ENCODE data around the gene SEZ6L. TPM values are rescaled to one million over a fixed set of nuclear protein-coding genes. Genes with fewer than 3 reads are reported as not detected.

SEZ6L gene
- polyA plus RNA-seq, 1 donor (not counting 4 experiments of a cell fraction or from before 2014, with no cell fraction given), result not detected

DNA sequence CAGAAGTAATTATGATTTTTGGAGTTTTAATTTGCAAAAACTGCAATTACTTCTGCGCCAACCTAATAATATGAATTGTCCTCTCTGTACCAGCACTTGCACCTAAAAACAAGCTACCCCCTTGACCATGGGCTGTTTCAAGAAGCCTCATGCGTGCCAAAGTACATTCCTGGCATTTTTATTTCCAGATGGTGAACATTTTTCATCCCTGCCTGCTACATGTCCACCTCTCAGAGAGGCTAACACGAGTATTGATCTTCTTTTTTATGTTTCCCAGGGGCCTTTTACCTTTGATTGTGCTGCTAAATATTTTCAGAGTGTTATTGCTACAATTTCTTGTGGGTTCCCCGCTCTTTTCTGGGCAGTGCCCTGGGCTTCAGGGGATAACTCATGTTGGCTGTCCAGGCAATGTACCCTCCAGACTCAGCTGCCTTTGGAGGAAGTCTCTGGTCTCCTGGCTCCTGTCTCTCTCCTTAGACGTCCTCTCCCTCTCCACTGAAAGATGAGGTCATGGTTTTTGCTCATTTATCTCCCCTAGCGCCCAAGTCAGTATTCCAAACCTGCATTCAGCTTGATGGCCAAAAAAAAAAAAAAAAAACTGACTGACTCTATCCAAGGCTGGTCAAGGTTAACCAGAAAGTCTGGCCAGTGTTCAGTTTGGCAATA is 173.6 kb downstream of the SEZ6L start:
- Histone ChIP-seq H3K36me3 (ENCODE audit: control insufficient read depth in 2 of 2, extremely low read depth in 1 of 2, insufficient read depth in 2 of 2, low read length in 2 of 2) (no peaks in the 10 kb centered on the region), H2AFZ (ENCODE audit: control insufficient read depth, low read length) (no peak overlapping the region), H3K9me1 (ENCODE audit: control insufficient read depth, extremely low read depth, insufficient read depth, low read length) (no peaks in the 10 kb centered on the region), H3K27ac (ENCODE audit: control insufficient read depth, insufficient read depth, low read length) (no peak overlapping the region), H3K4me2 (ENCODE audit: control insufficient read depth, extremely low read depth, insufficient read depth, low read depth, low read length) (no peak overlapping the region), H3K9ac (ENCODE audit: control insufficient read depth, extremely low read depth, insufficient read depth, low read length) (no peak overlapping the region), H3K9me3 (ENCODE audit: control insufficient read depth, low read depth, low read length) (no peaks in the 10 kb centered on the region), H3K79me2 (ENCODE audit: control insufficient read depth, insufficient read depth, low read length) (no peaks in the 10 kb centered on the region), H4K20me1 (ENCODE audit: control insufficient read depth, extremely low read depth, insufficient read depth, low read length) (no peaks in the 10 kb centered on the region), H3K27me3 (ENCODE audit: control insufficient read depth, extremely low read depth, insufficient read depth, low read length) (no peaks in the 10 kb centered on the region), H3K4me3 (ENCODE audit: control insufficient read depth in 2 of 3, extremely low read depth in 1 of 3, insufficient read depth in 2 of 3, low read depth in 1 of 3, low read length in 3 of 3) (no peak overlapping the region), H3K4me1 (ENCODE audit: control insufficient read depth, extremely low read depth, insufficient read depth, low read length) (no peaks in the 10 kb centered on the region)
- DNase-seq (ENCODE audit: low read depth, low spot score), result no peak
- FAIRE-seq, result no peak
- TF ChIP-seq, protein P1, sequence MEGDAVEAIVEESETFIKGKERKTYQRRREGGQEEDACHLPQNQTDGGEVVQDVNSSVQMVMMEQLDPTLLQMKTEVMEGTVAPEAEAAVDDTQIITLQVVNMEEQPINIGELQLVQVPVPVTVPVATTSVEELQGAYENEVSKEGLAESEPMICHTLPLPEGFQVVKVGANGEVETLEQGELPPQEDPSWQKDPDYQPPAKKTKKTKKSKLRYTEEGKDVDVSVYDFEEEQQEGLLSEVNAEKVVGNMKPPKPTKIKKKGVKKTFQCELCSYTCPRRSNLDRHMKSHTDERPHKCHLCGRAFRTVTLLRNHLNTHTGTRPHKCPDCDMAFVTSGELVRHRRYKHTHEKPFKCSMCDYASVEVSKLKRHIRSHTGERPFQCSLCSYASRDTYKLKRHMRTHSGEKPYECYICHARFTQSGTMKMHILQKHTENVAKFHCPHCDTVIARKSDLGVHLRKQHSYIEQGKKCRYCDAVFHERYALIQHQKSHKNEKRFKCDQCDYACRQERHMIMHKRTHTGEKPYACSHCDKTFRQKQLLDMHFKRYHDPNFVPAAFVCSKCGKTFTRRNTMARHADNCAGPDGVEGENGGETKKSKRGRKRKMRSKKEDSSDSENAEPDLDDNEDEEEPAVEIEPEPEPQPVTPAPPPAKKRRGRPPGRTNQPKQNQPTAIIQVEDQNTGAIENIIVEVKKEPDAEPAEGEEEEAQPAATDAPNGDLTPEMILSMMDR (optimal IDR thresholded peaks at IDR 0.05 in 1 of 3, IDR thresholded peaks at IDR 0.05 in 1 of 3, conservative IDR thresholded peaks at IDR 0.05 in 1 of 3; ENCODE audit: extremely low read depth in 1 of 3, insufficient read depth in 2 of 3, low read length in 3 of 3), result no peak
- TF ChIP-seq EZH2 (IDR thresholded peaks at IDR 0.05; ENCODE audit: low read length), result no peak
- dilution Hi-C loops (cut with MboI; ENCODE audit: extremely low pct_ligation_motif_present, low sequenced_read_pairs), result no loop called here

GRCh38 chr22:26345496-26345895 is 176.2 kb downstream of the SEZ6L start:
- no peaks in the 10 kb centered on the region for H4K20me1 ChIP-seq (ENCODE audit: control insufficient read depth, extremely low read depth, insufficient read depth, low read length)
- FAIRE-seq (no peak), DNase-seq (ENCODE audit: low read depth, low spot score) (no peak)
- H3K9me3 ChIP-seq (ENCODE audit: control insufficient read depth, low read depth, low read length), result no peaks in the 10 kb centered on the region
- no peaks in the 10 kb centered on the region for H3K9me1 ChIP-seq (ENCODE audit: control insufficient read depth, extremely low read depth, insufficient read depth, low read length)
- no peaks in the 10 kb centered on the region for H3K36me3 ChIP-seq (ENCODE audit: control insufficient read depth in 2 of 2, extremely low read depth in 1 of 2, insufficient read depth in 2 of 2, low read length in 2 of 2)
- dilution Hi-C loops (cut with MboI; ENCODE audit: extremely low pct_ligation_motif_present, low sequenced_read_pairs), result no loop called here
- no peak overlapping the region for H2AFZ ChIP-seq (ENCODE audit: control insufficient read depth, low read length)
- H3K4me2 ChIP-seq (ENCODE audit: control insufficient read depth, extremely low read depth, insufficient read depth, low read depth, low read length), result no peak overlapping the region
- no peak for TF ChIP-seq EZH2 (IDR thresholded peaks at IDR 0.05; ENCODE audit: low read length)
- TF ChIP-seq, protein P1 (optimal IDR thresholded peaks at IDR 0.05 in 1 of 3, IDR thresholded peaks at IDR 0.05 in 1 of 3, conservative IDR thresholded peaks at IDR 0.05 in 1 of 3; ENCODE audit: extremely low read depth in 1 of 3, insufficient read depth in 2 of 3, low read length in 3 of 3), result no peak
- no peak overlapping the region for H3K27ac ChIP-seq (ENCODE audit: control insufficient read depth, insufficient read depth, low read length)
- no peaks in the 10 kb centered on the region for H3K4me1 ChIP-seq (ENCODE audit: control insufficient read depth, extremely low read depth, insufficient read depth, low read length)
- H3K27me3 ChIP-seq (ENCODE audit: control insufficient read depth, extremely low read depth, insufficient read depth, low read length), result no peaks in the 10 kb centered on the region
- H3K9ac ChIP-seq (ENCODE audit: control insufficient read depth, extremely low read depth, insufficient read depth, low read length), result no peak overlapping the region
- no peaks in the 10 kb centered on the region for H3K79me2 ChIP-seq (ENCODE audit: control insufficient read depth, insufficient read depth, low read length)
- H3K4me3 ChIP-seq (ENCODE audit: control insufficient read depth in 2 of 3, extremely low read depth in 1 of 3, insufficient read depth in 2 of 3, low read depth in 1 of 3, low read length in 3 of 3), result no peak overlapping the region
